ENCODE results near the gene NKX2-8.
A peak's percentile ranks its signal among the peaks of the same experiment; 100 is the strongest.

NKX2-8 gene

DNA sequence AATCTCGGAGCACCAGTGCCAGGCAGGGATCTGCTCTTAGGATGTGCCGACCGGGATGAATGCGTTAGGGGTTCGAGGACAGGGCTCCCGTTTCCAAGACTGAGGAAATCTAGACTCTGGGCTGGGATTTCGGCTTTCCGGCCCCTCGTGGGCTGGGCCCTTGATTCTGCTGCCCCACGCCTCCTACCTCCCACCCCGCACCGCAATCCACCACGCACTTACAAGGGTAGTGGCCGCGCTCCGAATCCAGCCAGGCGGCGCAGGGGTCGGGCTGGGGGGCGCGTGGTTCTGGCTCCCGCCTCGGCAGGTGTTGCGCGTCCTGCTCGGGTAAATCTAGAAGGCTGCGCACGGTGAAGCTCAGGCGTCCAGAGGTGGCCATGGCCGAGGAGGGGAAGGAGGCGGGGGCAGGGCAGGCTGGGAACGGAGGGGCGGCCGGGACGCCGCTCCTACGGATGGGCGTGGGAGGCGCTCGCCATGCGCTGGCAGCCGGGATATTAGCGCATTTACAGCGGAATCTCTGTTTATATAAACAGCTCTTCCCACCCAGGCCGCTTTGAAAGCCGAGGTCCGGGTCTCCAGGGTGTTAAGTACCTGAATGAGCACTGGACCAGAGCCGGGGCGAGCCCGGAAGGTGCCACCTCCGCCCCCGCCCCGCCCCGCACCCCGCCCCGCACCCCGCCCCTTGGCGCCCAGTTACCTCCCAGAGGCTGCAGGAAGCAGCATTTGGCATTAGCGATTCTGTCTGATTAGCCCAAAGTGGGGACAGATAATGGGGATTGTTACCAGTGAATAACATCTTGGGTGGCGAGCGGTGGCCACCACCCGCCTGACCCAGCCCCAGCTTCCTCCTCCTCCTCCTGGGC lies at the start of gene NKX2-8:
TSS of gene NKX2-8 (minus strand) at position 604 of the 863 bp plus-strand sequence. CDS start at position 379, 225 bp downstream.
- DNase-seq = no peak

DNA sequence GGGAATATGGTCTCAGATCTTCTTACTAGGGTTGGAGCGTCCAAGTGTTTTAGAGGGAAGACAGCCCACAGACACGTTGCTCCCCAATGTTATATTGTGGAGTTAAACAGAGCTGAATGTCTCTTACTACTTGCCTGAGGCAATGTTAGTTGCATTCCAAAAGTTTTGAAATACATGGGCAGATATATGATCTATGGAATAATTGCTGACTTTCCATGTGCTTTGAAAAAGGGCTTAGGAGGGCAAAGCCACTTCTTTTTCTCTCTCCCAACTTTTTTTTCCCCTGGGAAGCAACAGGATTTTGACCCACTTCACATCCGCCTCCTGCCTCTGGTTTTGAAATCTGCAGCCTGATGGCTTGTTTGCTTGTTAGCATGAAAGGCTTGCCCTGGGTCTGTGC lies 45.6 kb upstream of the NKX2-8 start:
- DNase-seq = no peak

DNA sequence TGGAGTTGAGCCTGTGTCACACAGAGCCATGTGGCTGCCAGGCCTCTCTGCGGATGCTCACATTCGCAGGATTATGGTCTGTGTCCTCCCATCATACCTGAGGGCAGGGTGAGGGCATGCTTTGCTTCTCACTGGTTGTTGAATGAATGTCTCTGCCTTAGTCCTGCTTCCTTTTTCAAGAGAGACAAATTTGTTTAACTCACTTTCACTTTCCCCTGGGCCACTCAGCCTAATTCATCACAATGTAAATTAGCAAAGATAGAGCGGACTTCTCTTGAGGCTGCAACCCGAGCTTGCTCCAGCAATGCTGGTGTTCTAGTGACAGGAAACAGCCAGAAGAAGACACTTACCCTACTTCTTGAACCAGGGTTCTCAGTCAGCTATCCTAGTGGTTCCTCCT lies 43.7 kb upstream of the NKX2-8 start:
- DNase-seq = no peak

DNA sequence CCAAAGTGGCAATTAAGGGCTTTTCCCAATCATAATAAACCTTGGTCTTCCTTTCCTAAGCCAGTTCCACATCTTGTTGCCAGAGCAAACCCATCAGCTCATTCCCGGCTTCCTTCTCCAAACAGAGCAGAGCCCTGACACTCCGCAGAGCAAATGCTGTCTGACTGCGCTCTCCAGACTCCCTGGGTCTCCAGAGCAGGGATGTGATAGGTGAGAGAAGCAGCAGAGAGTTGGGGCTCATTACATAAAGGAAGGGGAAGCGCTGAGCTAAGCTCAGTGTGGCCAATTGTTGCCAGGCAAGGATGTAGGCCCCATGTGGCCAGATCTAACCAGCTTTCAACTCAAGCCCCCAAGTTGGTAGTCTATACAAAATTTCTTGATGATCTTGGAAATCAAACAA lies 43.0 kb upstream of the NKX2-8 start:
- DNase-seq = no peak

DNA sequence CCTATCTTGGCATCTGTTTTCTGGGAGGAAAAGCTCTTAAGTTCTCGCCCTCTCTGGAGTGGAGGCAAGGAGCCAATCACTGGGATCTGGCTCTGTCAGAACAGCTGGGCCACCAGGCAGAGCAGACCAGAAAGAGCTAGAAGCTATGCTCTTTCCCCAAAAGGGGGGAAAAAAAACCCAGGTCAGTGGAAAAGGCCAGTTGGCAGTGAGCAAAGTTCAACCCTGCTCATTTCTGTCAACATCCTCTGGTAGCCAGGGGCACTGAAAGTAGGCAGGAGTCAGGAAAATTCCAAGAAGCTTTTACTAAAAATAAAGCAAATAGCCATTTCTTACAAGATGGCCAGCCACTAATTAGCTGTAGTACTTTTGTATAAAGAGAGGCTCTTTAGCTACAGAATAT lies 42.6 kb upstream of the NKX2-8 start:
- no peak for DNase-seq

- no peak for DNase-seq
These were observed 37.4 kb upstream of the NKX2-8 start for GRCh38 chr14:36619853-36620252.

DNA sequence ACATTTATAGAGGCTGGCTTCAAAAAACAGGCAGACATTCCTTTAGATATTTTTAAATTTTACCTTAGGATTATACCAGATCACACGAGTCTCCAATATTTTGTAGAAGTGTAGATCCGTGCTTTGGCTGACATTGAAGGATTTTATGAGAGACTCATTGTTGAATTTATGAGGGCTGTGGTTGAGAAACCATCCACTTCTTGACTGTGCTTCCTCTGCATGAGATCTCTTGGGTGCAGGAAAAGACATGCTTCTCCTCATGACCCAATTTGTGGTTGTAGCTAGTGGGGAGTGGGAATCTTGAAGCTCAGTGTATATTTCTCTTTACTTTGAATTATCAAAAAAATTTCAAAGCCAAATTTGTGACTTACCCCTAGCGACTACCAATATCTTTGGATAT lies 36.7 kb upstream of the NKX2-8 start:
- DNase-seq = no peak

- DNase-seq = no peak
These were observed 36.2 kb upstream of the NKX2-8 start for GRCh38 chr14:36618641-36619040.

DNA sequence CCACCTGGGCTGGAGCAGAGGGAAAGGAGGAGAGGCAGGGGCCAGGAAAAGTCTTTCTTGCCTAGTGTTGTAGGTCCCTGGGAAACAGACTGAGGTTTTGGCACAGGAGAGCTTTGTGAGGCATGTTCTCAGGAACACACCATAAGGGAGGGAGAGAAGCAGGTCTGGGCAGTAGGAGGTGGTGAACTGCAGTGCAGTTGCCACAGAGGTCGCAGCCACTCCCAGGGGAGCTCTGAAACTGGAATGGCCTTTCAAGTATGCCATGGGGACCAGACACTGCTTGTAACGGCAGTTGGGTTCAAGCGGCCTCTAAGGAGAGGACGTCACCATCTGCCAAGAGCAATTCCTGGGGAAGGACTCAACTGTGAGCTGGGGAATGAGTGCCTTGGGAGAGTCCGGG lies 35.4 kb upstream of the NKX2-8 start:
- DNase-seq = no peak

GRCh38 chr14:36605506-36605857 lies 23.1 kb upstream of the NKX2-8 start:
- no peak for DNase-seq

GRCh38 chr14:36604757-36605505 lies 22.5 kb upstream of the NKX2-8 start:
- DNase-seq = peak; percentile 45

GRCh38 chr14:36600431-36600830 lies 18.0 kb upstream of the NKX2-8 start:
- no peak for DNase-seq

DNA sequence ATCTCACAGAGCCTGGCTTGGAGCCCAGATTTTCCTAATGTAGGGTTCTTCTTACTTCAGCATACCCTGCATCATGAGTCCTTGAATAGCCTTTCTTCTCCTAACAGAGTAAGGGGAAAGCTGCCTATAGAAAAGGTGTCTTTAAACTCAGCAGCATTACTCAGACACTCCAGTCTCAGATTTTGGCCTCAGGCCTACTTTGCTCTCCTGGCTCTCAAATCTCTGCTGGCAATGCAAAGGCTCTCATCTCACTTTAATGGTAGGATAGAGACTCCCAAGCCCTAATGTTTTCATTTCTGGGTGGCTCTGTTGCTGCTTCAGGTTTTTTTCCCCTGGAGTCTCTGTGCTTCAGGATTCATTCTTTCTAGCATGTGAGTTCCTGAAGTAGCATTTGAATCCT lies 9.1 kb upstream of the NKX2-8 start:
- no peak for DNase-seq

- DNase-seq = no peak
These were observed 6.4 kb upstream of the NKX2-8 start for GRCh38 chr14:36588788-36589187.

- DNase-seq = no peak
These were observed 5.7 kb upstream of the NKX2-8 start for GRCh38 chr14:36588119-36588518.

DNA sequence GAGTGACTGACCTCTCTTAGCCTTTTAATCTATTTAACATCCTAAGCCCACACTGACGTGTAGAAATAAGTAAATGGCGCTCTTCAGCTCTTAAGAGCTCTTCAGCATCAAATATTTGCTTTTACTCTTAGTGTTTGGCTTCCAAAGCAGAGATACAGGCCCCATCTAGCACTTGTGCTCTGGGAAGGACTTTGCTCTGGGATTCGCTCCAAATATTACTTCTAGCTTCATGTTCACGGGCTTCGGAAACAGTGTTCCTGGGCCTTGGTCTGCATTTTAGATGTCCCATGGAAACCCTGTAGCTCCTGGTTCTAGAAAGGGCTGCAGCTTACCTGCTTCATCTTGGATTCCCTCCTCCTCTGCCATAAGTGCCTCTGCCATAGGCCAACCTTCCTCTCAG lies 2.7 kb upstream of the NKX2-8 start:
- DNase-seq = no peak

DNA sequence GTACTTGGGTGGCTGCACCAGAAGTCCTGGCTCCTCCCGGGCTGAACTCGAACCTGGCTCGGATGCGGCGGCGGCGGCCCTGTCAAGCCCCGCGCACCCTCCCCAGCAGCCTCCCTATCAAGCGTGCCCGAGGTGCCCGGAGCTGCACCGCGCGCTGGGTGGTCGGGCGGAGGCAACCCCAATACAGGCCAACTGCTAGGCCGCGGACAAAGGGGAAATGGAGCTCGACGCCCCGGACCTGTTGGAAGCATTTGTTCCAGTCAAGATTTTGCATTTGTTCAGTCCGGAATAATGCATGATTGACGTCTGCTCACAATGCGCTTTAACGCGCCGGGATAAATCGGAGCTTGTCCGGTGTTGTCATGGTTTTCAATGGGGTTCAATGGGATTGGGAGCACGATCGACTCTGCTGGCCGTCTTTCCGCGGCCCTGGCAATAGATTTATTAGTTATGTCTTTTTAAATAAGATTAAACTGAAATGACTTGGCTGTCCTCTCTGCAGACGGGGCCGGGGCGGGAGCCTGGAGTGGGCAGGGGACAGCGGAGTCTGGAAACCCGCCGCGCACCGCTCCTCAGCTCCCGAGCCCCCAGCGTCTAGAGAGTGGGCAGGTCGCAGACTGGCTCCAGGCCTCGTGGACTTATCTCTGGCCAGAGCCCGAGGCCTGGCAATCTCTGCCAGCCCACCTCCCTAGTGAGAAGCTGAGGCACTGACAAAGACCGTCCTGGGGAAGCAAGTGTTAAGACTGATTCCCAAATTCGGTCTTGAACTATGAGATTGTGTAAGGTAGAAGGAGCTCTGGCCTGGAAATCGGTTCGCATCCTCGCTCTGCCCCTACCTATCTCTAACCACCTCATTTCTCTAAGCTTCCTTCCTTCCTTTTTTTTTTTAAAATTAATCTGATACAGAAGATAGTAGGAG lies 1.7 kb upstream of the NKX2-8 start:
- no peak for DNase-seq

DNA sequence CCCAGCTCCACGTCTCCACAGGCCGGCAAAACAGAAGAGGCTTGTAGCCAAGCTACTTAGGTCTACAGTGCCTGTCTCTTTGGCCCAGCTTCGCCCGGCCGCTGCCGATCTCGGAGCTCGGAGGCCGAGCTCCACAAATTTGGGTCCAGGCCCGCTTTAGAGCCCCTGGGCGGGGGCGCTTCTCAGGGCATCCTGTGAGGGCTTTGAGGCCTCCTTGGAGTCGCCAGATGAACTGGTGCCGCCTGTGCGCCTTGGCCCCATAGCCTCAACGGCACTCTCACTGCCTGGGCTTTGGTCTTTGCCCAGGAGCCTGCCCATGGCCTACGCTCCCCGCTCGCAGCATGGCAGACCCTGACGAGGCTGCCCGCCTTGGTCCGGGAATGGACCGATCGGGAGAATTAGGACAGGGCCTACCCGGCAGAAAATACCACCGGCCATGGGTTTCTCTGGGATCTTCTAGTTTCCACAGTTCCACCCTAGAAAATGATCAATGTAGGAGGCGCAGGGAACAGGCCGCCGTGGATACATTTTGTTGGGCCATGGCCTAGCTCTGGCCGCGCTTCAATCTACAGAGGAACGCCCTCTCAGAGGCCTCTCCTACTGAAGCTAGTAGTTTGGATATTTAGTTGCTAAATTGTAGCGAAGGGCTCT lies 953 bp upstream of the NKX2-8 start:
- DNase-seq = no peak

DNA sequence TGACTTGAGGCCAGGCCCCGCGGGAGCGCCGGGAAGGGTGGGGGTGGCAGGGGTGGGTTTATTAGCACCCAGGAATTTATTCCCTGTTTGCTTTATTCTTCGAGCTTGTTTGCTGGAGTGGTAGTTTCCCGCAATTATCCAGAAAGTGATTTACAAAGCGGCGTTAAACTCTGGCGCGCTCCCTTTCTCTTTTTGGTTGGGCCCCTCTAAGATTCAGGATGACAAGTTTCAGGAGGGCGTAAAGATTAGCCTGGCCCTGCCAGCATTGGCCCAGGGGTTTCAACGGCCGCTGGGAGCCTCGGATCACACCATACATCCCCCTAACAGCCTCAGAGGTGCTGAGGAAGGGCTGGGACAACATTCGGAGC lies 444 bp upstream of the NKX2-8 start:
- DNase-seq = no peak

- DNase-seq = peak; percentile 41
These were observed 1.3 kb downstream of the NKX2-8 start for GRCh38 chr14:36580856-36581831.

DNA sequence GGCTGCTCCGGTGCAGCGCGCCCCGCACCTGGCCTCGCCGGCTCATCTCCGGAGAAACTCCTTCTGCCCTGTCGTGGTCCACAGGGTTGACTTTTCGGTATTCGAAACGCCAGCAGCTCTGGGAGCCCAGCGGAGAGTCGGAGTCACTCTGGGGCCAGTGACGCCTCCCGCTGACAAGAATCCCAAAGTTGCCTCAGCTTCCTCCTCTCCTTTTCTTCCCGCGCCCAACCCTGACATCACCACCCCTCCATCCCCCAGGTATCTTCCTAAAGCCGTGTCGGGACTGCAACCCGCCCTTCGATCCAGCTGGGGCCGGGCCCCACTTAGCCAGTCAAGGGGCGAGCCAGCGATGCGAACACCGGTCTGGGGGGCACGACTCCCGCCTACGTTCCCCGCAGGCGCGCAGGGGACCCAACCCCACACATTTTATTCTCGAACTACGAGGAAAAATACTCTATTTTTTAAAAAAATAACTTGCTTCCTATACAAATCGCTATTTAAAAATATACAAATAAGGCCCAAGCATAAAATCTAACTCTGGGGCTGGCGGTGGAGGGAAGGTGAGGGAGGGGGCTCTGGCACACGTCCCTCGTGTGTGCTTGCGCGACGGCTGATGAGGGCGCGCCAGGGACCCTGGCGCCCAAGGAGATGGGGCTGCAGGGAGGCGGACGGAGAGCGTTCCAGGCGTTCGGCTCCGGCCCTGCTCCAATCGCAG lies 2.1 kb downstream of the NKX2-8 start:
- no peak for DNase-seq
